ENCODE results near the gene PASK. TPM values are rescaled to one million over a fixed set of nuclear protein-coding genes. Genes with fewer than 3 reads are reported as not detected.

Gene PASK
- total RNA-seq, 2 experiments from 2014 or later = 26.8 to 84.3 TPM

GRCh38 chr2:241194811-241195210 is 45.5 kb upstream of the PASK start:
- no peak for TF ChIP-seq CTCF (conservative IDR thresholded peaks at IDR 0.05; ENCODE audit: low read length)
- TF ChIP-seq EZH2phosphoT487 (IDR thresholded peaks at IDR 0.05; ENCODE audit: borderline replicate concordance, low read depth, low read length) = no peak
- no peak overlapping the region for H2AFZ ChIP-seq (ENCODE audit: low read length)
- H3K9me2 ChIP-seq (ENCODE audit: insufficient read depth, low read length) = no peaks in the 10 kb centered on the region
- H3K4me2 ChIP-seq (ENCODE audit: low read length) = no peak overlapping the region
- BruUV-seq (replicated peaks) = no TSS peak
- no peaks in the 10 kb centered on the region for H3K4me1 ChIP-seq (ENCODE audit: insufficient read depth, low read length, poor library complexity, severe bottlenecking)
- H3K36me3 ChIP-seq (ENCODE audit: insufficient read depth, low read length) = no peaks in the 10 kb centered on the region
- H3K79me2 ChIP-seq (ENCODE audit: insufficient read depth, low read depth, low read length) = no peaks in the 10 kb centered on the region
- H3K9me3 ChIP-seq (ENCODE audit: low read length) = no peaks in the 10 kb centered on the region
- ChIA-PET POLR2A (interaction anchor here (0.7 kb wide), 1 partner anchor 228 kb away, joined by 4 read pairs; no protein-coding TSS in a partner anchor), CTCF (ENCODE audit: unreplicated experiment) (no interaction called here)
- no peak overlapping the region for H3K27ac ChIP-seq (ENCODE audit: low read depth, low read length, poor library complexity, severe bottlenecking)
- no peak overlapping the region for H3K4me3 ChIP-seq (ENCODE audit: low read depth, low read length, poor library complexity, severe bottlenecking)
- intact Hi-C loops (cut with micrococcal nuclease; ENCODE audit: unreplicated experiment) = no loop called here
- no peak for DNase-seq (ENCODE audit: low spot score)
- H4K20me1 ChIP-seq (ENCODE audit: insufficient read depth, low read length) = no peaks in the 10 kb centered on the region

DNA sequence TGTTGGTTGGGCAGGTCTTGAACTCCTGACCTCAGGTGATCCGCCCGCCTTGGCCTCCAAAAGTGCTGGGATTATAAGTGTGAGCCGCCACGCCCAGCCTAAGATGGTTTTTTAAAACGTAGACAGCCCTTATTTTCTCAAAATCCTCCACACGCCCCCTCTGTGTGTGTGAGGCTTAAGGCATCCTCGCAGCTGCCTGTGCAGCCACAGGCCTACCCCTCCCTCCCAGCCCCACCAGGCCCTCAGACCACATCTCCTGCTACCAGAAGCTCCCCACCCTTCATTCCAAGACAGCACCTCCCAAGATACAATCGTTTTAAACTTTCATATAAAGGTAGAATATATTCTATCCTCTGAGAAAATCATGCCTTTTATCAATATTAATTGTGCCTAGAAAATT is 44.0 kb upstream of the PASK start:
- CTCF ChIA-PET (ENCODE audit: unreplicated experiment) = no interaction called here
- POLR2A ChIA-PET = no interaction called here
- no peaks in the 10 kb centered on the region for H4K20me1 ChIP-seq (ENCODE audit: insufficient read depth, low read length)
- DNase-seq (ENCODE audit: low spot score) = no peak
- H3K9me3 ChIP-seq (ENCODE audit: low read length) = no peaks in the 10 kb centered on the region
- no peaks in the 10 kb centered on the region for H3K79me2 ChIP-seq (ENCODE audit: insufficient read depth, low read depth, low read length)
- H3K27ac ChIP-seq (ENCODE audit: low read depth, low read length, poor library complexity, severe bottlenecking) = no peak overlapping the region
- H3K9me2 ChIP-seq (ENCODE audit: insufficient read depth, low read length) = no peaks in the 10 kb centered on the region
- H3K4me3 ChIP-seq (ENCODE audit: low read depth, low read length, poor library complexity, severe bottlenecking) = no peak overlapping the region
- H3K4me1 ChIP-seq (ENCODE audit: insufficient read depth, low read length, poor library complexity, severe bottlenecking) = peaks cover 6% of the 10 kb centered on the region
- intact Hi-C loops (cut with micrococcal nuclease; ENCODE audit: unreplicated experiment) = no loop called here
- no peaks in the 10 kb centered on the region for H3K36me3 ChIP-seq (ENCODE audit: insufficient read depth, low read length)
- H2AFZ ChIP-seq (ENCODE audit: low read length) = no peak overlapping the region
- no TSS peak for BruUV-seq (replicated peaks)
- no peak overlapping the region for H3K4me2 ChIP-seq (ENCODE audit: low read length)
- TF ChIP-seq CTCF (conservative IDR thresholded peaks at IDR 0.05; ENCODE audit: low read length) (no peak), EZH2phosphoT487 (IDR thresholded peaks at IDR 0.05; ENCODE audit: borderline replicate concordance, low read depth, low read length) (no peak)

DNA sequence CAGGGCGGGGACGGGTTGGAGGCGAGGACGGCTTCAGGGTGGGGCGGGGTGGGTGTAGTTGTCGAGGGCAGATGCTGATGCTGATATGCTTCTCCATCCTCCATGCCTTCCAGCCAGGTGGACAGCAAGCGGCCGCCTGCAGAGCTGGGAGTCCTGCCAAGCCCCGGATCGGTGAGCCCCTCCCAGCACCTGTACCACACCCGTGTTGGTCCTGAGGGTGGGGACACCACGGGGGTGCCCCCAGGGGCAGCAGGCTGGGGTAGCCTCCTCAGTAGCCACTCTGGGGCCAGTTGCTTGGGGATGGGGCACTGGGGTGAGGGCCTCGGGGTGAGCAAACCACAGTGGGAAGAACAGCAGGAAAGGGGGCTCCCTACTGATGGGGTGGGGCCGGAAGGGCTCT is 41.8 kb upstream of the PASK start:
- Histone ChIP-seq H3K9me2 (ENCODE audit: insufficient read depth, low read length) (no peaks in the 10 kb centered on the region), H3K4me3 (ENCODE audit: low read depth, low read length, poor library complexity, severe bottlenecking) (no peak overlapping the region), H4K20me1 (ENCODE audit: insufficient read depth, low read length) (no peaks in the 10 kb centered on the region), H3K9me3 (ENCODE audit: low read length) (no peaks in the 10 kb centered on the region), H3K4me1 (ENCODE audit: insufficient read depth, low read length, poor library complexity, severe bottlenecking) (peaks cover 13% of the 10 kb centered on the region), H2AFZ (ENCODE audit: low read length) (no peak overlapping the region), H3K27ac (ENCODE audit: low read depth, low read length, poor library complexity, severe bottlenecking) (no peak overlapping the region), H3K4me2 (ENCODE audit: low read length) (no peak overlapping the region), H3K79me2 (ENCODE audit: insufficient read depth, low read depth, low read length) (no peaks in the 10 kb centered on the region), H3K36me3 (ENCODE audit: insufficient read depth, low read length) (no peaks in the 10 kb centered on the region)
- DNase-seq (ENCODE audit: low spot score) = no peak
- ChIA-PET POLR2A (no interaction called here), CTCF (ENCODE audit: unreplicated experiment) (no interaction called here)
- BruUV-seq (replicated peaks) = no TSS peak
- intact Hi-C loops (cut with micrococcal nuclease; ENCODE audit: unreplicated experiment) = no loop called here
- TF ChIP-seq EZH2phosphoT487 (IDR thresholded peaks at IDR 0.05; ENCODE audit: borderline replicate concordance, low read depth, low read length) (no peak), CTCF (conservative IDR thresholded peaks at IDR 0.05; ENCODE audit: low read length) (no peak)
